HPDE6-E6E7 (cell line): ENCODE data around the gene CAV2.
A peak's percentile ranks its signal among the peaks of the same experiment; 100 is the strongest.

Source experiments
- DNase-seq: peaks from one replicate; pipeline ENCODE4 v3.0.0; 2011; ENCODE audit warnings: missing footprints; ENCODE audit errors: extremely low spot score

The CAV2 gene

DNA sequence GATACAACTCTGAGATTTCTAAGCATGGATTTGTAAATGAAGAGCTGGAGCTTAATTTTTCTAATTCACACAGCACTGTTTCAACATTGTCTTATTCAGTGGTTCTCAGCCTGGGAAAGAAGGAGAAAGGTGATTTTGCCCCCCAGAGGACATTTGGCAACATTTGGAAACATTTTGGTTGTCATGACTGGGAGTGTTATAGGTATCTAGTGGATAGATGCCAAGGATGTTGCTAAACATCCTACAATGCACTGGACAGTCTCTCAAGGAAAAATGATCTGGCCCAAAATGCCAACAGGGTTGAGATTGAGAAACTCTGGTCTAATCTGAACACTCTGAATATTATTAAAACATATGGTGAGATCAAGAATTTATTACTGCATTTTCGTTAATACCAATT is 3.8 kb upstream of the CAV2 start:
- DNase-seq: no peak

GRCh38 chr7:116496653-116497052 is 2.9 kb upstream of the CAV2 start:
- DNase-seq: no peak

GRCh38 chr7:116497708-116498107 is 1.8 kb upstream of the CAV2 start:
- DNase-seq: no peak

DNA sequence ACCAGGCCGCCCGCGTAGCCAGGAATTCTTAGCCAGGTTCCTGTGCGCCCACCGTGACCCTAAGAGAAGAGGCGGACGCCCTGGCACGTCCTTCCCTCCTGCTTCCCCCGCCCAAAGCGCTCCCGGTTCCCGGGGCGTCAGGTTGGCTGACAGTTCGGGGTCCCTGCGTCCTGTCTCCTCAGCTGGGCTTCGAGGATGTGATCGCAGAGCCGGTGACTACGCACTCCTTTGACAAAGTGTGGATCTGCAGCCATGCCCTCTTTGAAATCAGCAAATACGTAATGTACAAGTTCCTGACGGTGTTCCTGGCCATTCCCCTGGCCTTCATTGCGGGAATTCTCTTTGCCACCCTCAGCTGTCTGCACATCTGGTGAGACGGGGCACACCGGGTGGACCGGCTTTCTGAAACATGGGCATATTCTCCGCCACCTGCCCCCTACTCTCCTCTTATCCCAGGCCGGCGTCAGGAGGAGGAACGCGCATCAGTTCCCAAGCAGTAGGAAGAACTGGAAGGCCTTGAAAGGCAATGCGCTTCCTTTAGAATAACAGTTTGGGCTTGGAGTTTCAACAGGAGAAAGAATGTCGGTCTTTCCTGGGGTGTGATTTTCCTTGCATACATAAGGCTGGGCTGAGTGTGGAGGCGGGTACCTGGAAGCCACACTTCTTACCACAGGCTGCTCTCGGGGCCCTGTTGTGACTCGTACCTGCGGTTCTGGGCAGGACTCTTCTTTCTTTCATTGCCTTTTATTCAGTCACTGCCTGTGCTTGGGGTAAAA is 728 bp downstream of the CAV2 start:
- DNase-seq: peak; percentile 51

- no peak for DNase-seq
Measured at GRCh38 chr7:116501425-116502167, 2.1 kb downstream of the CAV2 start.

DNA sequence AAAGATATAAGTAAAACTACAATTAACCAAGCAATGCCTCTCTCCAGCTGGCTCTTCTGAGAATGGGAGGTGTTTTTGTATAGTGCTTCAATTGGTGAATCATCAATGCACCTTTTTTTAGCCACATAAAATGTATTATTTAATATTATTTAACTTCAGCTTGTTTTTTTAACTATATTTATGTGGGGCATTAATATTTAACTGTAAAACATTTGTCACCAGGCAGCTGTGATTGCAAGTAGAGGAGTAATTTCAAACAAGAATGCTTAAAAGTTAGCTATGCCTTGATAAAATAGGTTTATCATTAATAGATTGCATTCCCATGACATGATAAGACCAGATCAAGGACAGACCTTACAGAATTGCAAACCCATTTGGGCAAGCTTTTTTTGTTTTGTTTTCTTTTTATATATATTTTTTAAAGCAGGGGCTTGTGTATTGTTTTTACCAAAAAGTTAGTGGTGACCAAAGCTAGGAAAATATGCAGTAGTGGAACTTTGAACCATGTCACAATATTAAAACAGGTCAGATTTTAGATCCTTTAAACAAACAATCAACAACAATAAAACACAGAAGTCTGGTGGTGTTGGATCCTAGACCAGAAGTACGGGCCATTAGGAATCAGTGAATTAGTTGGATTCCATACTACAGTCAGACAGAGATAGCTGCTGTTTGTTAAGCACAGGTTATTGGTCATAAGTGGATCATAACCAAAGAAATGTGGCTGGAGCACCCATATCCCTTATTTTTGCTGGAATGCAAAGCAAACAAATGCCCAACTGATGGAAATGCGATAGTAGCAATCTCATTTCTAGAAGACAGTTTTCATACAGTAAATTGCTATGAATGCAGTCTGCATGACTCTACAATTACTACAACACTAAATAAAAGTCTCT is 2.9 kb downstream of the CAV2 start:
- no peak for DNase-seq

DNA sequence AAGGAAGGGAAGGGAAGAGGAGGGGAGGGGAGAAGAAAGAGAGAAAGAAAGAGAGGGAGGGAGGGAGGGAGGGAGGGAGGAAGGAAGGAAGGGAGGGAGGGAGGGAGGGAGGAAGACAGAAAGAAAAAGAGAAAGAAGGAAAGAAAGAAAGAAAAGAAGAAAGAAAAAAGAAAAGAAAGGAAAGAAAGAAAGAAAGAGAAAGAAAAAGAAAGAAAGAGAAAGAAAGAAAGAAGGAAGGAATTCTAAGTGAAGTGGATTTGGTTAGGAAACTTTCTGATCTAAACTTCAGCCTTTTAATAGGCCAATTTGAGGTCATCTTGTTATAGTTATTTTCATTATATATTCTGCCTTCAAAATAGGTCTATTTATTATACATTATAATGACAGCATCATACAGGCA is 4.3 kb downstream of the CAV2 start:
- DNase-seq: no peak

DNA sequence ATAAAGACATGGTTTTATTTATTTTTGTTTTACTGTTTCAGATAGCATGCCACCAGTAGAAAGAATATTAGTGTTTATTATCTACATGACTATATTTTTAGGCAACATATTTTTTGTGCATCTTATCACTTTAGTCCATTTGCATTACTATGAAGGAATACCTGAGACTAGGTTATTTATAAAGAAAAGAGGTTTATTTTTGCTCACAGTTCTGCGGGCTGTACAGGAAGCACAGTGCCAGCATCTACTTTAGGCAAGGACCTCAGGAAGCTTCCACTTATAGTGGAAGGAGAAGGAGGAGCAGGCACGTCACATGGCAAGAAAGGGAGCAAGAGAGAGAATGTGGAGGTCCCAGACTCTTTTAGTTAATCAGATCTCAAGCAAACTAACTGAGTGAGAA is 5.7 kb downstream of the CAV2 start:
- DNase-seq: no peak

GRCh38 chr7:116505823-116506222 is 6.3 kb downstream of the CAV2 start:
- DNase-seq: no peak

GRCh38 chr7:116509982-116510579 is 10.5 kb downstream of the CAV2 start:
- no peak for DNase-seq

DNA sequence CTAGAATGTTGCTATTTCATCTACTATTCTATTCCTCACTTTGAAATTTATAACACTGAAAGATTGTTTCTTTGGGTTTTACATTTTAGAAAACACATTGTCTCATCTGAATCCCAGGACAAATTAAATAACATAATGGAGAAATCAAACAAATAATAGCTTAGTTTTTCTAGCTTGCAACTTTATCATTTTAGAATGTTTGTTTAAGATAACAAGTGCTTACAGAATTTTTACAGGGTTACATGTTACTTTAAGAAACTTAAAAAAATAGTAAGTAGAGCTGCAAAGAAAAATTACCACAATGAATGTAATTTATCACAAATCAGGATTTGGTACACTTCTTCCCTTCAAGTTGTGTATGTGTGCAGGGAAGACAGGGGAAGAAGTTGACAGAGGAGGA is 11.3 kb downstream of the CAV2 start:
- no peak for DNase-seq

DNA sequence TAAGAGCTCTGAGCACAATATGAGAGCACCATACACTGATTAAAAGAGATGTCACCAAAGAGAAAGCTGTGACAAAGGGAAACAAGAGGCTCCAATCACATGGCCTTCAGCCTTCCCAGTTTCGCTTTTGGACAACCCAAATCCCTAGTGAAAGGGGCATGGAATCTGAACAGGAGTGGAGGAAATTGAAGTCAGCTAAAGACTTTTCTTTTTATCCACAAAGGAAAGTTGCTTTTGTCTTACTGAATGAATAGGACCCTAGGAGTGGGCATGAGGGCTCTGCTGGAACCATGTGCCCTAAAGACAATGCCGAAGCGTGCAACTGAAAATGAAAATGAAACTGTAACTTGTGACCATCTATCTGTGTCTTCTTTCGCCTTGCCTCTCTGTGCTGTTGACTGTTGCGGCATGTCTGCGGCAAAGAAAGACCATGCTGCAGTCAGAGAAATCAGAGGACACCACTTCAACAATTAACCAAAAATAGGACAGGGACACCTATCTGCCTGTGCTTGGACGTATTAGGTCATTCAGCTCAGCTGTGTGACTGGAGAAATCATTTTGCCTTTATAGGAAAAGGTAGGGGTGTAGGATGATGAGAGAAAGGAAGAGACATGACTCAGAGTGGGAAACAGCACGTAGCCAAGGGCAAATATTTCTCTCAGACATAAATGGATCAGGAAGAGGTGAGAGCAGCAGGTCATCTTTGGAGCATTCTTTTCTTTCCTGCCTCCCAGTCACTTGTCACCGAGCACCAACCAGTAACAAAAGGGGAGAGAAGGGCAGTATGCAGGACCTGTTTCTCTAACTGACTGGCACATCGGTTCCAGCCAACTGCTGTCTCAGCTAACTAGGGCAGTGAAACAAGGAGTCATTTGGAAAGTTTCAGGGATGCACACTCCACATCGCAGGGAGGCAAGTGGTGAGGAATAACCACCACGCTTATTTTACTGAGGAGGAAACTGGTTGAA is 12.3 kb downstream of the CAV2 start:
- peak; percentile 45 for DNase-seq

GRCh38 chr7:116512520-116513188 is 13.1 kb downstream of the CAV2 start:
- DNase-seq: no peak

DNA sequence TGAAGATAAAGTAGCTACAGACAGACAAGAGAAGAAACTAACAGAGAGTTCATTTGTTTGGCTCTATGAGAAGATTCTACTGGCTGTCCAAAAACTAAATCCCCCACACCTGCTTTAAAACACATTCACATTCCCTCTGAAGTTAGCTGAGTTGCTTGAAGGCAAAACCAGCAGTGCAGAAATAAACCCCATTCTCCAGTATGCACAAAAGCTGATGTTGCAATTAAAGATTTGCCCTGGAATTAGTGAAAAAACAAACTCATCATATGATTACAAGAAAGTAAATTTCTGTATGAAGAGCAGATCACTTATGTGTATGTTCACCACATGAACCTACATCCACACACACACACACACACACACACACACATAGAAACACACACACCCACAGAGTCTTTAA is 16.0 kb downstream of the CAV2 start:
- DNase-seq: no peak

- DNase-seq: no peak
Measured at GRCh38 chr7:116516324-116516723, 16.8 kb downstream of the CAV2 start.

GRCh38 chr7:116517626-116518025 is 18.1 kb downstream of the CAV2 start:
- no peak for DNase-seq

GRCh38 chr7:116518961-116519360 is 19.4 kb downstream of the CAV2 start:
- DNase-seq: no peak

DNA sequence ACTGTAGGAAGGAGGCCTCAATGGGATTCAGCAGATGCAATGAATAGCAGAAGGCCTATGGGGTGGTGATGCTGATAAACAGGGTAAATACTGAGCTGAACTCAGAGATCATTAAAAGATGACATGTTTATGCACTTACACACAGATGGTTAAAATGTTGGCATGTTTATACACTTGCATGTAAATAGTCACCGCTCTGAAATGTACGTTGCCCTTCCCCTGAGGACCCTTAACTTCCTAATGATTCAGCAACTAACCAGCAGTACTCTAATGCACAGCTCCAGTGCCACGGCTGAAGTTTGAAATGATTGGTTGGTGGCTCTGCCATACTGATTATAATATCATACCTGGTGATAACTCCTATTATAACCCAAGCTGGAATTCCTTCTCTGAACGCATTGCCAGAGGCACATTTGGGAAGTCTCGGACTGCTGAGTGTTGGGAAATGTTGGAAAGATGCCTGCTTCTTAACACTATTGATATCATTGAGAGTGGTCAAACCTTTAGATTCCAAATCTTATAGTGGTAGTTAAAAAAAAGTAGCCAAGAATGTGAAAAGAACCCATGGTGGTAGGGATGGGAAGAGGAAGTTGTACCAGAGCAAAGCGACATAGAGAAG is 21.6 kb downstream of the CAV2 start:
- no peak for DNase-seq

- DNase-seq: no peak
Measured at GRCh38 chr7:116522247-116522646, 22.7 kb downstream of the CAV2 start.

DNA sequence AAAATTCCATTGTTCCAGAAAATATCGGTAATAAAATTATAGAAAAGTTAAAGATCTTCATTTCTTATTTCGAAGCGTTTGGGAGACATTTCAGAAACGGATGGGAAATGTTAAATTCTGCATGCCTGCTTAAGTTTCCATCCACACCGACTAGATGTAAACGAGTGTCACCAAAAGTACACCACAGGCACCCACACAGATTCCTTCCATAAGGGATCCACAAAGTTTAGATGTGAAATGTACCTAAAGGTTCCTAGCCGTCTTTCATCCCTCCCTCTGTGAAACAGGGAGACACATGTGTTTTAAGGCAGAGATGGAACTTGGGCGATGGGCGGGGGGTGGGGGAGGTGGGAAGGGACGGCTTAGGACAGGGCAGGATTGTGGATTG is 24.7 kb downstream of the CAV2 start:
- no peak for DNase-seq
